SK-N-SH (cell line): ENCODE measurements around the gene ERC1.

ENCODE experiments used
- ELF1 ChIP-seq: IDR thresholded peaks from 2 replicates; pipeline ENCODE4 v1.4.0; 2012
- EP300 ChIP-seq, 2 experiments: IDR thresholded peaks; 2 replicates each; pipeline versions ENCODE4 v1.4.0 to v1.6.1; 2012; ENCODE audit warnings: borderline replicate concordance in 1 of 2, low read depth in 1 of 2, low read length in 1 of 2
- NFIC ChIP-seq: IDR thresholded peaks from 2 replicates; pipeline ENCODE4 v1.4.0; 2012; ENCODE audit warnings: borderline replicate concordance
- RAD21 ChIP-seq: IDR thresholded peaks from 2 replicates; pipeline ENCODE4 v1.6.1; 2012; ENCODE audit warnings: mild to moderate bottlenecking, low read length
- SIN3A ChIP-seq: IDR thresholded peaks from 2 replicates; pipeline ENCODE4 v1.6.1; 2012; ENCODE audit warnings: low read depth, mild to moderate bottlenecking, low read length, moderate library complexity, borderline replicate concordance
- TAF1 ChIP-seq: IDR thresholded peaks from 2 replicates; pipeline ENCODE4 v1.6.1; 2012; ENCODE audit warnings: low read depth, mild to moderate bottlenecking, low read length, moderate library complexity, borderline replicate concordance
- TF ChIP-seq, protein P1 (sequence below): fragments of 200-600 bp; sonication (generic); IDR thresholded peaks from 2 replicates; pipeline ENCODE4 v1.6.1; 2017; ENCODE audit warnings: antibody characterized with exemption, mild to moderate bottlenecking, moderate library complexity

DNA sequence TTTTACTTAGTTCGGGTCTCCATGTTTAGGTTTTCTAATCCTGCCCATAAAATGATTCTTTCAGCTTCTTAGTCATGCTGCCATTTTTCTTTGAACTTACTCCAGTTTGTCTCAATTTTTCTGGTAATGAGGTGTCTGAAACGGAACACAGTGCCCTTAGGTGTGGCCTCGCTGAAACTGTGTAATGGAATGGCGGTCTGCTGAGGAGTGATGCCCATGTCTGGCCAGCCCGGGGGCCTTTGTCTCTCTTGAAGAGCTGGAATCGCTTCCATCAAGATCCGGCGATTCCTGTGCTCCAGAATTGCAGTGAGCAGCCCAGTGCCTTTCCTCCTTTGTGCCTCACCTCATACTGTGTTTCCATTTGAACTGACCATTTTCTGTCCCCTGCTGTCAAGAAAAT, 490.9 kb downstream of the ERC1 start:
- TF ChIP-seq, protein P1, sequence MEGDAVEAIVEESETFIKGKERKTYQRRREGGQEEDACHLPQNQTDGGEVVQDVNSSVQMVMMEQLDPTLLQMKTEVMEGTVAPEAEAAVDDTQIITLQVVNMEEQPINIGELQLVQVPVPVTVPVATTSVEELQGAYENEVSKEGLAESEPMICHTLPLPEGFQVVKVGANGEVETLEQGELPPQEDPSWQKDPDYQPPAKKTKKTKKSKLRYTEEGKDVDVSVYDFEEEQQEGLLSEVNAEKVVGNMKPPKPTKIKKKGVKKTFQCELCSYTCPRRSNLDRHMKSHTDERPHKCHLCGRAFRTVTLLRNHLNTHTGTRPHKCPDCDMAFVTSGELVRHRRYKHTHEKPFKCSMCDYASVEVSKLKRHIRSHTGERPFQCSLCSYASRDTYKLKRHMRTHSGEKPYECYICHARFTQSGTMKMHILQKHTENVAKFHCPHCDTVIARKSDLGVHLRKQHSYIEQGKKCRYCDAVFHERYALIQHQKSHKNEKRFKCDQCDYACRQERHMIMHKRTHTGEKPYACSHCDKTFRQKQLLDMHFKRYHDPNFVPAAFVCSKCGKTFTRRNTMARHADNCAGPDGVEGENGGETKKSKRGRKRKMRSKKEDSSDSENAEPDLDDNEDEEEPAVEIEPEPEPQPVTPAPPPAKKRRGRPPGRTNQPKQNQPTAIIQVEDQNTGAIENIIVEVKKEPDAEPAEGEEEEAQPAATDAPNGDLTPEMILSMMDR, result no peak
- TF ChIP-seq NFIC, result no peak
- TF ChIP-seq TAF1, result no peak
- TF ChIP-seq ELF1, result no peak
- no peak for TF ChIP-seq EP300 (IDR thresholded peaks at IDR 0.05; ENCODE audit: borderline replicate concordance in 1 of 2, low read depth in 1 of 2, low read length in 1 of 2)
- no peak for TF ChIP-seq SIN3A
- TF ChIP-seq RAD21, result no peak
